Sciatic nerve (tissue), 2 donors: ENCODE measurements around the gene EN2. TPM values are rescaled to one million over a fixed set of nuclear protein-coding genes. Genes with fewer than 3 reads are reported as not detected.

ENCODE experiments used
- ATAC-seq: fragments of 200-7000 bp; cut with Tn5 transposase; one replicate; pipeline ENCODE4 v1.9.1; 2020; ENCODE audit warnings: mild to moderate bottlenecking, moderate library complexity
- DNase-seq: peaks from one replicate; pipeline ENCODE4 v3.0.0-alpha.2; 2020; ENCODE audit warnings: low spot score
- intact Hi-C: fragments of 100-400 bp; cut with DNase I; formaldehyde crosslinking; loops from one replicate; pipeline ENCODE4 v1.14.2; 2022
- total RNA-seq: library from RNA; stranded (reverse); fragmentation: NEBNext Ultra II Directional; extraction: Animal tissue kit (Norgen Biotek cat#: 25700); gene quantifications from one replicate; pipeline ENCODE4 v1.2.1, GENCODE V29; 2021
- donor health status: DM: no; HTN: no; CAD: no.
- donor health status: DM: no; HTN: no; CAD: no.

The EN2 gene
- total RNA-seq, 1 donor from 2014 or later, result not detected

- intact Hi-C loops, result no loop called here
- DNase-seq (no peak), ATAC-seq (no peak)
Observed at GRCh38 chr7:155514296-155514695, 56.4 kb downstream of the EN2 start.

Other genes starting within 250 kb of the EN2 start
- gene INSIG1, start 160.3 kb upstream of the EN2 start, total RNA-seq, result 116 TPM
- not detected for gene CNPY1, start 88.4 kb downstream of the EN2 start, total RNA-seq
- gene RBM33, start 186.5 kb downstream of the EN2 start, total RNA-seq, result 109 TPM